Measurements from ENCODE around the gene SLC10A2.
"Not testable (repeated sequence)": the region's sequence is repeated elsewhere in the genome, so short reads cannot be mapped to it uniquely, and the experiment has no call there.

Gene SLC10A2

DNA sequence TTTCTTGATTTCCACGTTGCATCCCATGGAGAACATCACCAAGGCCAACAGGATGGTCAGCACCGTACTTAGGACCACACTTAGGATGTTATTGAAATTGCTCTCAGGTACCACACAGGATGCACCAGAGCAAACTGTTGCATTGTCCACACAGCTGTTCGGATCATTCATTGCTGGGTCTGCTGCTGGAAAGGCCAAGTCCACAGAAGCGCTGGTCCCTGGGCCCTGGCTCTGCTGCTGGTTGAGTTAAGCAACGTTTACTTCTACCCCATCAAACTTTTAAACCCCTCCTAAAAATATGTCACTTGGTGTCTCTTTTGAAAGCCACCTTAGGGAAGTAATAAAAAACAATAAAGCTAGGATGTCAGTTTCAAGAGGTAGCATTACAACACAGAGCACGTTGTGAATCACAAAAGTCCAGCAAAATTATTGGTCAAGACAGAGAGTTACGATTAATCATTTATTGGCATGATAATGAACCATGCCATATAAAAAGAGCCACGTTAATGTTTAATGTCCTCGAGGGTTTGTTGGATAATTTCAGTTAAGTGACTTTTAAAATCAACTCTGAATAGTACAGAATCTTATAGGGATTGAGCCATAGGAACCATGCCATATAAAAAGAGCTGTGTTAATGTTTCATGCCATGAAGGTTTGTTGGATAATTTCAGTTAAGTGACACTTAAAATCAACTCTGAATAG lies at the start of gene SLC10A2:
TSS of gene SLC10A2 (minus strand) at position 339 of the 702 bp plus-strand sequence. CDS start at position 171, 168 bp downstream.
- TF ChIP-seq, protein P1, sequence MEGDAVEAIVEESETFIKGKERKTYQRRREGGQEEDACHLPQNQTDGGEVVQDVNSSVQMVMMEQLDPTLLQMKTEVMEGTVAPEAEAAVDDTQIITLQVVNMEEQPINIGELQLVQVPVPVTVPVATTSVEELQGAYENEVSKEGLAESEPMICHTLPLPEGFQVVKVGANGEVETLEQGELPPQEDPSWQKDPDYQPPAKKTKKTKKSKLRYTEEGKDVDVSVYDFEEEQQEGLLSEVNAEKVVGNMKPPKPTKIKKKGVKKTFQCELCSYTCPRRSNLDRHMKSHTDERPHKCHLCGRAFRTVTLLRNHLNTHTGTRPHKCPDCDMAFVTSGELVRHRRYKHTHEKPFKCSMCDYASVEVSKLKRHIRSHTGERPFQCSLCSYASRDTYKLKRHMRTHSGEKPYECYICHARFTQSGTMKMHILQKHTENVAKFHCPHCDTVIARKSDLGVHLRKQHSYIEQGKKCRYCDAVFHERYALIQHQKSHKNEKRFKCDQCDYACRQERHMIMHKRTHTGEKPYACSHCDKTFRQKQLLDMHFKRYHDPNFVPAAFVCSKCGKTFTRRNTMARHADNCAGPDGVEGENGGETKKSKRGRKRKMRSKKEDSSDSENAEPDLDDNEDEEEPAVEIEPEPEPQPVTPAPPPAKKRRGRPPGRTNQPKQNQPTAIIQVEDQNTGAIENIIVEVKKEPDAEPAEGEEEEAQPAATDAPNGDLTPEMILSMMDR (IDR thresholded peaks at IDR 0.05; ENCODE audit: low read depth, low read length): no peak
- no peak within 1 kb of the TSS for H3K4me3 ChIP-seq (ENCODE audit: low read depth, low read length)

DNA sequence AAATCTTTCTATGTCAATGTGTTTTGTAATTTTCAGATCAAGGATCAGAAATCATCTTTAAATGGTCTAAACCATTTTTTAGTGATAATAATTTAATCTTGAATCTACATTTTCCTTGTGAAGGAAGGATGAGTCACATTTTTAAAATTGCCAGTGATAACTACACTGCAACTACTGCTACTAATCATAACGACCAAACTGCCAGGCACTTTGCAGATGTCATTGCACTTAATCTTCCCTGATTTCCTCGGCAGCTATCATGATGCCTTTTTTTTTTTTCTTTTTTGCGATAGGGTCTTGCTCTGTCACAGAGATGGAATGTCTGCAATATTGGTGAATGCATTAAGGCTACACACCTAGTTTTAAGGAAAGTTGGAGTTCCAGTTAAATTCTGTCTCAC lies 41.4 kb upstream of the SLC10A2 start:
- TF ChIP-seq, protein P1 (IDR thresholded peaks at IDR 0.05; ENCODE audit: low read depth, low read length): no peak
- H3K4me3 ChIP-seq (ENCODE audit: low read depth, low read length): no peak overlapping the region

DNA sequence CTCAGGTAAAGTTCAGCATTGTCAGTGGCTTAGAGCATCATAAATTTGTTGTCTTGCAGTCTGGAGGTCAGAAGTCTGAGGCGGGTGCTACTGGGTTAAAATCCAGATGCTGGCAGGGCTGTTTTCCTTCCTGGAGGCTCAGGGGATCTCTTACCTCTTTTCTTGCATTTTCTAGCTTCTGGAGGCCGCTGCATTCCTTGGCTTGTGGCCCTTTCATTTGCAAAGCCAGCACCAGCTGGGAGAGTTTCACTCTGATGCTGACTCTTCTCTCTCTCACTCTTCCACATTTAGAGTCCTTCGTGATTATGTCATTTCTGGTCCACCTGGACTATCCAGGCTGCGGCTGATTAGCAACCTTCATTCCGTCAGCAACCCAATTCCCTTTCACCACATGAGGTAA lies 38.1 kb upstream of the SLC10A2 start:
- no peak overlapping the region for H3K4me3 ChIP-seq (ENCODE audit: low read depth, low read length)
- TF ChIP-seq, protein P1 (IDR thresholded peaks at IDR 0.05; ENCODE audit: low read depth, low read length): no peak

DNA sequence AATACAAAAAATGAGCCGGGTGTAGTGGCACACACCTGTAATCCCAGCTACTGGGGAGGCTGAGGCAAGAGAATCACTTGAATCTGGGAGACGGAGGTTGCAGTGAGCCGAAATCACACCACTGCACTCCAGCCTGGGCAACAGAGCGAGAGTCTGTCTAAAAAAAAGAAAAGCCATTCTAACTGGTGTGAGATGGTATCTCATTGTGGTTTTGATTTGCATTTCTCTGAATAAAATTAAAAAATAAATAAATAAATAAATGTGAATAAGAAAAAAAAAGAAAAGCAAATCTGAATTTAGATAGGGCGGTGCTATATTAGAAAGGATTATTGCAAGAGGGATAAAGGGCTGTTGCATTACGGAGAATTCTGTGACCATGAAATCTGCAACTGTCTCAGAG lies 37.2 kb upstream of the SLC10A2 start:
- H3K4me3 ChIP-seq (ENCODE audit: low read depth, low read length): not testable (repeated sequence)

- H3K4me3 ChIP-seq (ENCODE audit: low read depth, low read length): no peak overlapping the region
- TF ChIP-seq, protein P1 (IDR thresholded peaks at IDR 0.05; ENCODE audit: low read depth, low read length): no peak
Observed at GRCh38 chr13:103102482-103102881, 36.3 kb upstream of the SLC10A2 start.

- TF ChIP-seq, protein P1 (IDR thresholded peaks at IDR 0.05; ENCODE audit: low read depth, low read length): no peak
- no peak overlapping the region for H3K4me3 ChIP-seq (ENCODE audit: low read depth, low read length)
Observed at GRCh38 chr13:103101901-103102300, 35.7 kb upstream of the SLC10A2 start.

GRCh38 chr13:103101500-103101899 lies 35.3 kb upstream of the SLC10A2 start:
- TF ChIP-seq, protein P1 (IDR thresholded peaks at IDR 0.05; ENCODE audit: low read depth, low read length): no peak
- H3K4me3 ChIP-seq (ENCODE audit: low read depth, low read length): no peak overlapping the region

DNA sequence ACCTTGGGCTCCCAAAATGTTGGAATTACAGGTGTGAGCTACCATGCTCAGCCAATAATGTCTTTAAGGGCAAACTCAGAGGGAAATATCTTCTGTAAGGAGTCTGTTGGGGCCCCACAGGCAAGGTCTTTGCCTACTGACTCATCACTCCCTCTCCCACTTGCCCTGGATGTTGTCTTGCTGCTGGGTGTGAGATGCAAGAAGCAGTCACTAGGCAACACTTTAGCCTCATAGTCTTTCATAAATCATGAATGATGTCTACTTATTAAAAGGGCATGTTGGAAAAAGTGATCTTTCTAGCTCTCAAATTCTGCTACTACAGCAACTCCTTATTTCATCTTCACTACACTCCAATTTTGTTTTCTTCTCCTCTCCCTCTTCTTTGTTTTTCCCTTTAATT lies 34.6 kb upstream of the SLC10A2 start:
- no peak overlapping the region for H3K4me3 ChIP-seq (ENCODE audit: low read depth, low read length)
- TF ChIP-seq, protein P1 (IDR thresholded peaks at IDR 0.05; ENCODE audit: low read depth, low read length): no peak
